Right lobe of liver (tissue), 4 donors: Measurements from ENCODE around the gene TENM3.

Experiments
- CTCF ChIP-seq, 4 donors: fragments of 200-600 bp in 3 of 4; fragments of 450-650 bp in 1 of 4; IDR thresholded peaks; one replicate each; pipeline versions ENCODE4 v1.5.1 to v1.8.0; 2016 to 2022; ENCODE audit warnings: antibody characterized with exemption in 4 of 4, mild to moderate bottlenecking in 2 of 4
- POLR2A ChIP-seq: fragments of 450-650 bp; IDR thresholded peaks from one replicate; pipeline ENCODE4 v1.6.1; 2017; ENCODE audit warnings: antibody characterized with exemption, mild to moderate bottlenecking
- donor health status: DM: no; HTN: no; CAD: no.
- donor health status: DM: no; HTN: no; CAD: no.
- donor health status: DM: no; HTN: yes; CAD: no.

- TF ChIP-seq CTCF (IDR thresholded peaks at IDR 0.05) (no peak), POLR2A (no peak)
Observed at GRCh38 chr4:182680234-182680653, 437.0 kb downstream of the TENM3 start.
